Measurements from ENCODE around the gene PRSS12. TPM values are rescaled to one million over a fixed set of nuclear protein-coding genes. Genes with fewer than 3 reads are reported as not detected.

PRSS12 gene
- total RNA-seq, 6 experiments from 2014 or later: 56.6 to 88.0 (median 79.9) TPM

DNA sequence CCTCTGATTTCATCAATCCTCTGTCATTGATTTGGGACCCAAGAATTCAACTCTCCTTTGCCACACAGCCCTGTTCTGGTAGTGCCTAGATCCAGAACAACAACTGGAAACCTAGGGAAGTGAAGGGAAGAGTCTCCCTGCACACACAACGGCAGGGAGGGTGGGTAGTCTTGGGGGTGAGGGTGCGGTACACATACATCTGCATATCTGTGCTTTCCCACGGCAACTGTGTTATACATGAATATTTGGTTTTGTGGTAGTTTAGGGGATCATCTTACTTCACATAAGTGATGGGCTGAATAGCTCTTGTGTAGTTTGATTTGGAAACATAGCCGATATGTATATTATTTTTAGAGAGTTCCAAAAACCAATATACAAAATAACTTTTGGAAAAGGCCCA is 3.3 kb upstream of the PRSS12 start:
- H3K4me3 Mint-ChIP-seq: no peak overlapping the region
- 0 out of 2 replicates have a peak, but pooled peaks cover 2% of the 10 kb centered on the region for H3K27me3 Mint-ChIP-seq (ENCODE audit: insufficient read depth)
- peaks cover 7% of the 10 kb centered on the region; the same call in 1 of the 2 replicates for H3K36me3 Mint-ChIP-seq (ENCODE audit: low read depth)
- H3K4me1 Mint-ChIP-seq (ENCODE audit: low read depth): peaks cover 52% of the 10 kb centered on the region
- H3K27ac Mint-ChIP-seq: no peak overlapping the region
- TF ChIP-seq, protein P1, sequence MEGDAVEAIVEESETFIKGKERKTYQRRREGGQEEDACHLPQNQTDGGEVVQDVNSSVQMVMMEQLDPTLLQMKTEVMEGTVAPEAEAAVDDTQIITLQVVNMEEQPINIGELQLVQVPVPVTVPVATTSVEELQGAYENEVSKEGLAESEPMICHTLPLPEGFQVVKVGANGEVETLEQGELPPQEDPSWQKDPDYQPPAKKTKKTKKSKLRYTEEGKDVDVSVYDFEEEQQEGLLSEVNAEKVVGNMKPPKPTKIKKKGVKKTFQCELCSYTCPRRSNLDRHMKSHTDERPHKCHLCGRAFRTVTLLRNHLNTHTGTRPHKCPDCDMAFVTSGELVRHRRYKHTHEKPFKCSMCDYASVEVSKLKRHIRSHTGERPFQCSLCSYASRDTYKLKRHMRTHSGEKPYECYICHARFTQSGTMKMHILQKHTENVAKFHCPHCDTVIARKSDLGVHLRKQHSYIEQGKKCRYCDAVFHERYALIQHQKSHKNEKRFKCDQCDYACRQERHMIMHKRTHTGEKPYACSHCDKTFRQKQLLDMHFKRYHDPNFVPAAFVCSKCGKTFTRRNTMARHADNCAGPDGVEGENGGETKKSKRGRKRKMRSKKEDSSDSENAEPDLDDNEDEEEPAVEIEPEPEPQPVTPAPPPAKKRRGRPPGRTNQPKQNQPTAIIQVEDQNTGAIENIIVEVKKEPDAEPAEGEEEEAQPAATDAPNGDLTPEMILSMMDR (IDR thresholded peaks at IDR 0.05): no peak
- H3K9me3 Mint-ChIP-seq: no peaks in the 10 kb centered on the region
- no peak for DNase-seq

DNA sequence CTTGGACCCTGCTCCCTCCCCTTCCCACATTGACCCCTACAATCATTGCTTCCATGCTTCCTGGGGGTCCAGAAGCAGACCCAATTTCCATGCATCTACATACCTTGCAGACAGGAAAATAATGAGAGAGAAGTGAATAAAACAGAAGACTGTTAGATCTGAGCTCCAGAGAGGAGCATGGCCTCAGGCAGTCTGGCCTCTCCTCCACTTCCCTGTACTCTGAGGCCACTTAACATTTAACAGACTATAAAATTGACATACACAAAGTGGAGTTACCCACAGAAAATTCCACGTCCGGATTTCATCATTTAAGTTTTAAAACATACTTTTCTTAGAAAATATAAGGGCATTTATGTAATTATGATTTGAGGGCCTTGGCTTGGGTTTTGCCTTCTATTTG is 2.1 kb upstream of the PRSS12 start:
- Mint-ChIP-seq H3K36me3 (ENCODE audit: low read depth) (peaks cover 11% of the 10 kb centered on the region; the same call in 1 of the 2 replicates), H3K27ac (no peak overlapping the region), H3K9me3 (no peaks in the 10 kb centered on the region), H3K27me3 (ENCODE audit: insufficient read depth) (0 out of 2 replicates have a peak, but pooled peaks cover 2% of the 10 kb centered on the region), H3K4me3 (no peak overlapping the region), H3K4me1 (ENCODE audit: low read depth) (peaks cover 58% of the 10 kb centered on the region)
- TF ChIP-seq, protein P1 (IDR thresholded peaks at IDR 0.05): no peak
- no peak for DNase-seq

DNA sequence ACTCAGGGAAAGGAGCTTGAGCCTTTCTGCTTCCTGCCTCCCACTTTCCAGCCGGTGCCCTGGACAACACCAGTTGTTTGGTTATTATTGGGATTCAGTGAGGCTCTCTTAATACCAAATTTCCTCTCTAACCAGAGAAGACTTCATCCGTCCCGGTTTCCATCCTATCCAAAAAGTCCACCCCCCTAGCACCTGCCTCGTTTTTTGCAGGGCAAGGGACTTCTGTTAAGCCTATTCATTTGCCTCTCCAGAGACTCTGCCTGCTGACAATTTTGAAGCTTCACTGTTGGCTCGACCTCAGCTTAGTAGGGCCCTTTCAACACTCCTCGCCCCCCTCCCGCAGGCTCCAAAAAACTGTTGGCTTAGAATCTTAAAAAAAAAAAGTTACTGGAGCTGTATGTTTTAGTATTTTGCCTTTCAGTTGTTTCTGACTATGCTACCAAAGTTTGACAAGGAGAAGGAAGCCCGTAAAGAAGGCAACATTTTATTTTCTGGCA is 779 bp upstream of the PRSS12 start:
- DNase-seq: no peak
- Mint-ChIP-seq H3K4me1 (ENCODE audit: low read depth) (peaks cover 58% of the 10 kb centered on the region), H3K27ac (peak overlapping the region; percentile 95), H3K4me3 (peak overlapping the region; percentile 99), H3K9me3 (no peaks in the 10 kb centered on the region), H3K27me3 (ENCODE audit: insufficient read depth) (0 out of 2 replicates have a peak, but pooled peaks cover 2% of the 10 kb centered on the region), H3K36me3 (ENCODE audit: low read depth) (peaks cover 20% of the 10 kb centered on the region)
- TF ChIP-seq, protein P1 (IDR thresholded peaks at IDR 0.05): no peak

DNA sequence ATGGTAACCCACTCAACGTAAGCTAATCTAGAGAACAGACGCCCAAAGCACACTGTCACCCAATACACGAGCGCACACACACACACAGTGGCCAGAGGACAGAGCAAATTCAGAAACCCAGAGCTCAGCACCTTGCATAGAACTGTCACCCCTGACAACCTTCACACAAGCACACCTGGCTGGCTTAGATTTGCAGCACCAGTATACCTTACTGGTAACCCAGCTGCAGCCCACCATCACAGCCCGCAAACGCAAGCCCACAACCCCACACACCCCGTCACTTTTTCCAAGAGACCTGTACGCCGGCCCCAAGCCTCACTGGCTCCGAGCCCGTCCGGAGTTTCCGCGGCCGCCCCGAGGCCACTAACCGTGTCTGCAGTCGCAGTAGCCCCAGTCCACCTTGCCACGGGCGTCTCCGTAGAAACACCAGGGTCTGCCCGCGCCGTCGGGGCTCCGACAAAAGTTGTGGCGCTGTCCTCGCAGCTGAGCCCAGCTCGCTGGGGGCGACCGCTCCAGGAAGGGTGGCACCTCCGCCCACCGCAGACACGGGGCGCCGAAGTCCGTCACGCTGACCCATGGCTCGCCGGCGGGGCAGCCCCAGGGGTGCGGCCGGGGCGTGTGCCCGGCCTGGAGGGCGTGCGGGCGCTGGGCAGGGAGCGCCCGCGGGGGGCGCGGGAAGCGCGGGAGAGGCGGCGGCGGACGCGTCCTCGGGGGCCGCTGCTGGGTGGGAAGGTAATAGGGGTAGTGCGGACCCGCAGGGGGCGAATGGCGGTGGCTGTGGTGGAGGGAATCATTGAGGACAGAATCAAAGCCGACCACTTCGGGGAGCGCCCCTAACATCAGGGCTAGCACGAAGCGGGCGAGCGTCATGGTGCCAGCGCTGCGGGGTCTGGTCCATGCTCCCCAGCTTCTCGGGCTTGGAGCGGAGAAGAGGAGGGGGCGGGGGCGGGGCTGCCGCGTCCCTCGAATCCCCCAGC is 664 bp downstream of the PRSS12 start:
- H3K27ac Mint-ChIP-seq: peak overlapping the region; percentile 85
- DNase-seq: peak; percentile 67
- no peaks in the 10 kb centered on the region for H3K9me3 Mint-ChIP-seq
- H3K4me1 Mint-ChIP-seq (ENCODE audit: low read depth): peaks cover 65% of the 10 kb centered on the region
- 0 out of 2 replicates have a peak, but pooled peaks cover 2% of the 10 kb centered on the region for H3K27me3 Mint-ChIP-seq (ENCODE audit: insufficient read depth)
- TF ChIP-seq, protein P1 (IDR thresholded peaks at IDR 0.05): no peak
- H3K36me3 Mint-ChIP-seq (ENCODE audit: low read depth): peaks cover 20% of the 10 kb centered on the region
- H3K4me3 Mint-ChIP-seq: peak overlapping the region; percentile 99

DNA sequence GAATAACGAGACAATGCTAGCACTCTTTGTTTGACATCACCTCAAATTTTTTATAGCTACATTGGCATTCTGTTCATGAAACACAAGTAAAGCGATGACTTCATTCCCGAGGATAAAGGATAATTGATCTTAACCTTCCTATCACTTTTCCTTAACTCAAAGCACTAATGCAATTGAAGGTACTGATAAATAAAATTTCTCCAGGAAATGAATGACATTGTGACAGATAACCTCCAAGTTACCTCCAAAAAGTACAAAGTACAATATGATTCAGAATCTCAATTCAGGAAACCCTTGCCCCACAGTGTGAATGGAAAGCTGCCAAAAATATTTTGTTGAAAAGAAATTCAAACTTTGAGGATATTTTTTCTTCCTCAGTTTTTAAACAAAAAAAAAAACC is 1.8 kb downstream of the PRSS12 start:
- Mint-ChIP-seq H3K27me3 (ENCODE audit: insufficient read depth) (peaks cover 3% of the 10 kb centered on the region; the same call in 1 of the 2 replicates), H3K36me3 (ENCODE audit: low read depth) (peaks cover 20% of the 10 kb centered on the region), H3K4me1 (ENCODE audit: low read depth) (peaks cover 71% of the 10 kb centered on the region), H3K27ac (peak overlapping the region; percentile 85), H3K4me3 (peak overlapping the region; percentile 99), H3K9me3 (no peaks in the 10 kb centered on the region)
- DNase-seq: no peak
- TF ChIP-seq, protein P1 (IDR thresholded peaks at IDR 0.05): no peak

Measured in HFFc6 (cell line).